22Rv1 (cell line): ENCODE results near the gene AMN.

Experiments
- ZFX ChIP-seq: fragments of 450-650 bp; IDR thresholded peaks from 2 replicates; pipeline ENCODE4 v1.6.1; 2017; ENCODE audit warnings: antibody characterized with exemption, borderline replicate concordance
- TF ChIP-seq, protein P1 (sequence below): fragments of 450-650 bp; IDR thresholded peaks from 2 replicates; pipeline ENCODE4 v1.5.1; 2017; ENCODE audit warnings: mild to moderate bottlenecking

DNA sequence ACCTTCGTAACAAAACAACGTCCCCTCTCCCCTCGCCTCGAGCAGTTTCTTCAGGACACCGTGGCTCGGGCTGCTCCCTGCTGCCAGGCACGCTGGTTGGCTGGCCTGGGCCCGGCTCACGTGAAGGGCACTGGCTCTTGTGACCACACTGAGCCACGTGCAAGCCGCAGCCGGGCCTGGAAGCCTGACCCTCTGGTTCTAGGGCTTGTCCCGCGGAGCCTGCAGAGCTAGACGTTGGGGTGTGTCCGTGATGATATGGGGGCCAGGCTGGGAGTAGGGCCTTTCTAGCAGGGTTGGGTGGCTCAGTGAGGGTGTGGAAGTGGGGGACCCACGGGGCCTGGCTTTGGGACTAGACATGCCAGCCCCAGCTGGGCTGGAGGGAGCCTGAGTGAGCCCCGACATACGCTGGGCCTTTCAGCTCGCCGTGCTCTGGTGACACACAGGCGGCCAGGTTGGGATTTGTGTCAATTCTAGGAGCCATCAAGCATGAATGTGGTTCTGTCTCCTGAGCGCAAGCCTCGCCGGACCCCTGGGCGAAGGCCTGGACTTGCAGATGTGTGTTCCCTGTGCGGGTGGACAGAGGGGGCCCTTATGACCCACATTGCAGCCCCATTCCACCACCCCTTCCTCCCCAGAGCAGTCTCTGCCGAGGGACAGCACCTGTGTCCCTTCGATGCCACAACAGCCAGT lies 13.6 kb upstream of the AMN start:
- TF ChIP-seq, protein P1, sequence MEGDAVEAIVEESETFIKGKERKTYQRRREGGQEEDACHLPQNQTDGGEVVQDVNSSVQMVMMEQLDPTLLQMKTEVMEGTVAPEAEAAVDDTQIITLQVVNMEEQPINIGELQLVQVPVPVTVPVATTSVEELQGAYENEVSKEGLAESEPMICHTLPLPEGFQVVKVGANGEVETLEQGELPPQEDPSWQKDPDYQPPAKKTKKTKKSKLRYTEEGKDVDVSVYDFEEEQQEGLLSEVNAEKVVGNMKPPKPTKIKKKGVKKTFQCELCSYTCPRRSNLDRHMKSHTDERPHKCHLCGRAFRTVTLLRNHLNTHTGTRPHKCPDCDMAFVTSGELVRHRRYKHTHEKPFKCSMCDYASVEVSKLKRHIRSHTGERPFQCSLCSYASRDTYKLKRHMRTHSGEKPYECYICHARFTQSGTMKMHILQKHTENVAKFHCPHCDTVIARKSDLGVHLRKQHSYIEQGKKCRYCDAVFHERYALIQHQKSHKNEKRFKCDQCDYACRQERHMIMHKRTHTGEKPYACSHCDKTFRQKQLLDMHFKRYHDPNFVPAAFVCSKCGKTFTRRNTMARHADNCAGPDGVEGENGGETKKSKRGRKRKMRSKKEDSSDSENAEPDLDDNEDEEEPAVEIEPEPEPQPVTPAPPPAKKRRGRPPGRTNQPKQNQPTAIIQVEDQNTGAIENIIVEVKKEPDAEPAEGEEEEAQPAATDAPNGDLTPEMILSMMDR = no peak
- TF ChIP-seq ZFX = no peak
